AG04450 (cell line): Measurements from ENCODE around the gene DNAJC3. TPM values are rescaled to one million over a fixed set of nuclear protein-coding genes. Genes with fewer than 3 reads are reported as not detected.

ENCODE experiments used
- CTCF ChIA-PET: fragments of 300-600, 350-600 bp; formaldehyde crosslinking; extraction: SDS; loops from one replicate; lab custom pipeline; 2022; ENCODE audit warnings: antibody characterized with exemption, inconsistent platforms; lab: Charles Lee
- POLR2A ChIA-PET: fragments of 350-600 bp; formaldehyde crosslinking; extraction: SDS; loops from one replicate; lab custom pipeline; 2021; ENCODE audit warnings: antibody characterized with exemption, inconsistent platforms; lab: Yijun Ruan, JAX
- DNase-seq: peaks from one replicate; pipeline ENCODE4 v3.0.0-alpha.2; 2011; ENCODE audit warnings: low read depth, low spot score
- H3K27ac ChIP-seq: one replicate; pipeline ENCODE4 v1.5.1; 2012; ENCODE audit warnings: low read depth, low read length, control low read depth
- H3K27me3 ChIP-seq: one replicate; pipeline ENCODE4 v1.6.0; 2012; ENCODE audit warnings: low read length; ENCODE audit not compliant: control insufficient read depth, insufficient read depth
- H3K4me3 ChIP-seq: 2 replicates; pipeline ENCODE4 v1.5.1; 2011; ENCODE audit warnings: mild to moderate bottlenecking, low read depth, low read length, control low read depth
- H3K9me3 ChIP-seq: 2 replicates; pipeline ENCODE4 v1.5.1; 2012; ENCODE audit warnings: low read length; ENCODE audit not compliant: control insufficient read depth, insufficient read depth
- polyA plus RNA-seq: library from polyadenylated mRNA; depleted of rRNA; stranded (reverse); fragments of >200 nt; gene quantifications from 2 replicates; pipeline ENCODE4 v1.2.3, GENCODE V29; 2011
- TF ChIP-seq, protein P1 (sequence below): IDR thresholded peaks from 2 replicates; pipeline ENCODE4 v1.5.1; 2011; ENCODE audit warnings: low read depth, low read length, control low read depth, inconsistent platforms

Gene DNAJC3
- polyA plus RNA-seq, 1 experiment, result 30.2 TPM

DNA sequence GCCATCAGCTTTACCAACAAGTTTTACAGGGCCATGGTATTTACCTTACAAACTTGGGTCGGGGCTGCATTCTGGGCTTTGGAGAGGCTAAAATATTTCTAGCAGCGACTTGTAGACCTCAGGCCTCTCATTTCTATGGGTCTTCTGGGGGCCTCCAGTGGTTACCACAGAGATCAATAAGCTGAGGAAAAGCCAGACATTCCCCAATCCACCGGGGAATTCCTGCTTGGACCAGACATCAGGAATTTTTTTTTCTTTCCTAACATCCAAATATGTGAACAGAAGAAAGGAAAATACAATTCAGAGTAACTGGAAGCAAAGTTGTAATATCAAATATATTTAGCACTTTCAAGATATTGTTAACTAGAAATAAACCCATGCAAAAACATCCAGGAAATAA is 33.9 kb upstream of the DNAJC3 start:
- CTCF ChIA-PET, result interaction anchor here (0.9 to 4.5 kb wide), 5 partner anchors 13 to 191 kb away, joined by 3 to 17 read pairs (median 9); no protein-coding TSS in a partner anchor
- no peak for DNase-seq
- TF ChIP-seq, protein P1, sequence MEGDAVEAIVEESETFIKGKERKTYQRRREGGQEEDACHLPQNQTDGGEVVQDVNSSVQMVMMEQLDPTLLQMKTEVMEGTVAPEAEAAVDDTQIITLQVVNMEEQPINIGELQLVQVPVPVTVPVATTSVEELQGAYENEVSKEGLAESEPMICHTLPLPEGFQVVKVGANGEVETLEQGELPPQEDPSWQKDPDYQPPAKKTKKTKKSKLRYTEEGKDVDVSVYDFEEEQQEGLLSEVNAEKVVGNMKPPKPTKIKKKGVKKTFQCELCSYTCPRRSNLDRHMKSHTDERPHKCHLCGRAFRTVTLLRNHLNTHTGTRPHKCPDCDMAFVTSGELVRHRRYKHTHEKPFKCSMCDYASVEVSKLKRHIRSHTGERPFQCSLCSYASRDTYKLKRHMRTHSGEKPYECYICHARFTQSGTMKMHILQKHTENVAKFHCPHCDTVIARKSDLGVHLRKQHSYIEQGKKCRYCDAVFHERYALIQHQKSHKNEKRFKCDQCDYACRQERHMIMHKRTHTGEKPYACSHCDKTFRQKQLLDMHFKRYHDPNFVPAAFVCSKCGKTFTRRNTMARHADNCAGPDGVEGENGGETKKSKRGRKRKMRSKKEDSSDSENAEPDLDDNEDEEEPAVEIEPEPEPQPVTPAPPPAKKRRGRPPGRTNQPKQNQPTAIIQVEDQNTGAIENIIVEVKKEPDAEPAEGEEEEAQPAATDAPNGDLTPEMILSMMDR, result no peak
- Histone ChIP-seq H3K9me3 (peaks cover 3% of the 10 kb centered on the region; the same call in 1 of the 2 replicates), H3K27me3 (no peaks in the 10 kb centered on the region), H3K27ac (no peak overlapping the region), H3K4me3 (peak overlapping the region; percentile 65)
- POLR2A ChIA-PET, result interaction anchor here (3.4 kb wide), 1 partner anchor 34 kb away, joined by 23 read pairs; the partner anchor contains the start of gene DNAJC3

DNA sequence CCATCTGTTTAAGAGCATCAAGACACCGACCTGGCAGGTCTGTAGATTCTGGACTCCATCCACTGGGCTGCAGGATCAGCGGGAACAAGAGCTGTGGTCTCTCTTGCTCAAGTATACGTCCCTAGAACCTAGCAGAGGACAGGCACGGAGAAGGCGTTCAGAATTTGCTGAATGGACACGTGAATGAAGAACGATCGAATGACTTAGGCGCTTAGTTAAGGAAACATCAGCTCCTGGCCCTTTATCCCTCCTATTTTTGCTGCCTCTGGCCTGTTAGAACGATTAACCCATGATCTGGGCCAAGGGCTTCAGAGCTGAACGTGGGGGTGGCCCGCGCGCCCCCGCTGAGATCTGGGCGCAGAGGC is 33.4 kb upstream of the DNAJC3 start:
- Histone ChIP-seq H3K27ac (peak overlapping the region; percentile 65), H3K9me3 (peaks cover 3% of the 10 kb centered on the region; the same call in 1 of the 2 replicates), H3K4me3 (peak overlapping the region; percentile 65), H3K27me3 (no peaks in the 10 kb centered on the region)
- CTCF ChIA-PET, result interaction anchor here (0.9 to 4.5 kb wide), 5 partner anchors 13 to 190 kb away, joined by 3 to 17 read pairs (median 9); no protein-coding TSS in a partner anchor
- POLR2A ChIA-PET, result interaction anchor here (0.6 to 3.4 kb wide), 2 partner anchors 20 to 33 kb away, joined by 4 to 23 read pairs; partner anchors contain the start of gene DNAJC3
- TF ChIP-seq, protein P1, result no peak
- no peak for DNase-seq

GRCh38 chr13:95643936-95644598 is 32.9 kb upstream of the DNAJC3 start:
- no peak for DNase-seq
- ChIA-PET POLR2A (interaction anchor here (0.6 to 3.4 kb wide), 3 partner anchors 19 to 33 kb away, joined by 4 to 23 read pairs (median 7); partner anchors contain the start of gene DNAJC3), CTCF (interaction anchor here (0.9 to 4.5 kb wide), 6 partner anchors 16 to 190 kb away, joined by 3 to 17 read pairs (median 14); no protein-coding TSS in a partner anchor)
- Histone ChIP-seq H3K4me3 (peak overlapping the region; percentile 65), H3K9me3 (peaks cover 3% of the 10 kb centered on the region; the same call in 1 of the 2 replicates), H3K27ac (peak overlapping the region; percentile 65), H3K27me3 (no peaks in the 10 kb centered on the region)
- TF ChIP-seq, protein P1, result no peak

GRCh38 chr13:95644601-95645052 is 32.3 kb upstream of the DNAJC3 start, which contains the start of gene DZIP1:
DZIP1 (minus strand) TSS chr13:95644706; CDS start chr13:95642029, 2,677 bp downstream.
- ChIA-PET POLR2A (interaction anchor here (0.6 to 3.4 kb wide), 5 partner anchors 17 to 414 kb away, joined by 3 to 23 read pairs (median 3); partner anchors contain the start of gene DNAJC3), CTCF (interaction anchor here (1.6 to 4.5 kb wide), 4 partner anchors 17 to 189 kb away, joined by 3 to 17 read pairs (median 14); no protein-coding TSS in a partner anchor)
- no peaks in the 10 kb centered on the region for H3K27me3 ChIP-seq
- TF ChIP-seq, protein P1, result no peak
- DNase-seq, result peak; percentile 64
- peak within 1 kb of the TSS; percentile 65 for H3K27ac ChIP-seq
- peak within 1 kb of the TSS; percentile 65 for H3K4me3 ChIP-seq
- H3K9me3 ChIP-seq, result peaks cover 3% of the 10 kb centered on the region; the same call in 1 of the 2 replicates
